ENCODE results near the gene INTS15.

The INTS15 gene

DNA sequence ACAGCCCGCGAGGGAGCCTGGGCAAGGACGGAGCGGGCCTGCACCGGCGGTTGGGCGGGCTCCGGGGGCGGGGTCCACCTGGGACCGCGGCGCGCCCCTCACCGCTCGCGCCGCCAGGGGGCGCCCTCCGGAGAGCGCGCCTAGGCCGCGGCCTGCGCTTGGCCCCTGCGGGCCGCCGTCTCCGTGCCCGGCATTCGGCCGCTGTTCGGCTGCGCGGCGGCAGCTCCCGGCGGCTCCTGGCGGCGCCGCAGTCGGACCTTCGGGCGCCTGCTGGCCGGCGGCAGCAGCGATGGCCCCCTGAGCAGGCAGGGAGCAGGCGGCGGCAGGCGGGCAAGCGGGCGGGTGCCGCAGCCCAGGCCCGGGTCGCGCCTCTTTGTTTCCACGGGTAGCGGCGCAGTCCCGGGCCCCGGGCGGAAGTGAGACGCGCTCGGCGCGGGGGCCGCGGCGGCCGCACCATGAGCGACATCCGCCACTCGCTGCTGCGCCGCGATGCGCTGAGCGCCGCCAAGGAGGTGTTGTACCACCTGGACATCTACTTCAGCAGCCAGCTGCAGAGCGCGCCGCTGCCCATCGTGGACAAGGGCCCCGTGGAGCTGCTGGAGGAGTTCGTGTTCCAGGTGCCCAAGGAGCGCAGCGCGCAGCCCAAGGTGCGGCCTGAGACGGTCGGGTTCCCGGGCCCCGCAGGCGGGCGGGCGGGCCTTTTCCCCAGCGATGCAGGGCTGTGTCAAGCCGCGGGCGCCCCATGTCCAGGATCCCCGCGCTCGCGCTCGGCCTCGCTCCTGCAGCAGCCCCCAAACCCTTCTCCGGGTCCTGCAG lies at the start of gene INTS15:
TSS of gene INTS15 (plus strand) at position 193 of the 816 bp plus-strand sequence. CDS start at position 456, 263 bp downstream.
- H3K9me3 ChIP-seq (ENCODE audit: control insufficient read depth in 5 of 5, low read length in 5 of 5): no peaks in the 10 kb centered on the region
- H3K4me3 ChIP-seq (ENCODE audit: low read depth in 1 of 5, low read length in 5 of 5): peak within 1 kb of the TSS; percentile 80 to 93 (median 88)
- H3K36me3 ChIP-seq (ENCODE audit: control insufficient read depth in 5 of 5, insufficient read depth in 5 of 5, low read length in 5 of 5): peaks cover 8 to 53% (median 41%) of the 10 kb centered on the region in 5 donors
- H3K27me3 ChIP-seq (ENCODE audit: control insufficient read depth in 5 of 5, insufficient read depth in 4 of 5, low read length in 5 of 5): no peaks in the 10 kb centered on the region
- peak within 1 kb of the TSS; percentile 28 to 91 (median 84) for H3K9ac ChIP-seq (ENCODE audit: low read length in 5 of 5)
- peak within 1 kb of the TSS; percentile 57 for H3K27ac ChIP-seq (ENCODE audit: low read depth, low read length)
- peaks cover 4 to 24% (median 16%) of the 10 kb centered on the region in 5 donors for H3K4me1 ChIP-seq (ENCODE audit: control insufficient read depth in 5 of 5, insufficient read depth in 5 of 5, low read length in 5 of 5)

DNA sequence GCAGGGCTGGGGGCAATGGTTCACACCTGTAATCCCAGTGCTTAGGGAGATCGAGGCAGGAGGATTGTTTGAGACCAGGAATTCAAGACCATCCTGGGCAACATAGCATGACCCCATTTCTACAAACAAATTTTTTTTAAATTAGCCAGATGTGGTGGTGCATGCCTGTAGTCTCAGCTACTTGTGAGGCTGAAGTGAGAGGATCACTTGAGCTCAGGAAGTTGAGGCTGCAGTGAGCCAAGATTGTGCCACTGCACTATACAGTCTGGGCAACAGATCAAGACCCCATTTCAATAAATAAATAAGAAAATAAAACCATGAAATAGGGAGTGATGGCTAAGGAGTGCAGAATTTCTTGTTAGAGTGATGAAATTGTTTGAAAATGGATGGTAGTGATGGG lies 47.5 kb upstream of the INTS15 start:
- Histone ChIP-seq H3K36me3 (ENCODE audit: control insufficient read depth in 5 of 5, insufficient read depth in 5 of 5, low read length in 5 of 5) (no peaks in the 10 kb centered on the region), H3K27ac (ENCODE audit: low read depth, low read length) (no peak overlapping the region), H3K9ac (ENCODE audit: low read length in 5 of 5) (no peak overlapping the region), H3K9me3 (ENCODE audit: control insufficient read depth in 5 of 5, low read length in 5 of 5) (no peaks in the 10 kb centered on the region), H3K4me3 (ENCODE audit: low read depth in 1 of 5, low read length in 5 of 5) (no peak overlapping the region), H3K4me1 (ENCODE audit: control insufficient read depth in 5 of 5, insufficient read depth in 5 of 5, low read length in 5 of 5) (no peaks in the 10 kb centered on the region), H3K27me3 (ENCODE audit: control insufficient read depth in 5 of 5, insufficient read depth in 4 of 5, low read length in 5 of 5) (peaks cover 4 to 25% (median 13%) of the 10 kb centered on the region in 5 donors)

GRCh38 chr7:6545398-6546126 lies 44.3 kb upstream of the INTS15 start:
- H3K9me3 ChIP-seq (ENCODE audit: control insufficient read depth in 5 of 5, low read length in 5 of 5): no peaks in the 10 kb centered on the region
- H3K36me3 ChIP-seq (ENCODE audit: control insufficient read depth in 5 of 5, insufficient read depth in 5 of 5, low read length in 5 of 5): no peaks in the 10 kb centered on the region
- no peaks in the 10 kb centered on the region for H3K4me1 ChIP-seq (ENCODE audit: control insufficient read depth in 5 of 5, insufficient read depth in 5 of 5, low read length in 5 of 5)
- peaks cover 0 to 12% (median 5%) of the 10 kb centered on the region in 5 donors for H3K27me3 ChIP-seq (ENCODE audit: control insufficient read depth in 5 of 5, insufficient read depth in 4 of 5, low read length in 5 of 5)
- no peak overlapping the region for H3K9ac ChIP-seq (ENCODE audit: low read length in 5 of 5)
- no peak overlapping the region for H3K27ac ChIP-seq (ENCODE audit: low read depth, low read length)
- H3K4me3 ChIP-seq (ENCODE audit: low read depth in 1 of 5, low read length in 5 of 5): no peak overlapping the region

GRCh38 chr7:6546498-6547251 lies 43.1 kb upstream of the INTS15 start:
- Histone ChIP-seq H3K27me3 (ENCODE audit: control insufficient read depth in 5 of 5, insufficient read depth in 4 of 5, low read length in 5 of 5) (peaks cover 0 to 7% (median 5%) of the 10 kb centered on the region in 5 donors), H3K9me3 (ENCODE audit: control insufficient read depth in 5 of 5, low read length in 5 of 5) (no peaks in the 10 kb centered on the region), H3K4me1 (ENCODE audit: control insufficient read depth in 5 of 5, insufficient read depth in 5 of 5, low read length in 5 of 5) (no peaks in the 10 kb centered on the region), H3K36me3 (ENCODE audit: control insufficient read depth in 5 of 5, insufficient read depth in 5 of 5, low read length in 5 of 5) (no peaks in the 10 kb centered on the region), H3K4me3 (ENCODE audit: low read depth in 1 of 5, low read length in 5 of 5) (no peak overlapping the region), H3K27ac (ENCODE audit: low read depth, low read length) (no peak overlapping the region), H3K9ac (ENCODE audit: low read length in 5 of 5) (no peak overlapping the region)

GRCh38 chr7:6547400-6547799 lies 42.4 kb upstream of the INTS15 start:
- peaks cover 0 to 6% (median 5%) of the 10 kb centered on the region in 5 donors for H3K27me3 ChIP-seq (ENCODE audit: control insufficient read depth in 5 of 5, insufficient read depth in 4 of 5, low read length in 5 of 5)
- H3K27ac ChIP-seq (ENCODE audit: low read depth, low read length): no peak overlapping the region
- H3K4me3 ChIP-seq (ENCODE audit: low read depth in 1 of 5, low read length in 5 of 5): no peak overlapping the region
- H3K4me1 ChIP-seq (ENCODE audit: control insufficient read depth in 5 of 5, insufficient read depth in 5 of 5, low read length in 5 of 5): no peaks in the 10 kb centered on the region
- H3K9me3 ChIP-seq (ENCODE audit: control insufficient read depth in 5 of 5, low read length in 5 of 5): no peaks in the 10 kb centered on the region
- no peak overlapping the region for H3K9ac ChIP-seq (ENCODE audit: low read length in 5 of 5)
- no peaks in the 10 kb centered on the region for H3K36me3 ChIP-seq (ENCODE audit: control insufficient read depth in 5 of 5, insufficient read depth in 5 of 5, low read length in 5 of 5)

GRCh38 chr7:6551016-6551511 lies 38.8 kb upstream of the INTS15 start, which contains the start of gene GRID2IP:
GRID2IP (minus strand) TSS chr7:6551461; CDS start chr7:6551436, 25 bp downstream.
- Histone ChIP-seq H3K36me3 (ENCODE audit: control insufficient read depth in 5 of 5, insufficient read depth in 5 of 5, low read length in 5 of 5) (no peaks in the 10 kb centered on the region), H3K4me1 (ENCODE audit: control insufficient read depth in 5 of 5, insufficient read depth in 5 of 5, low read length in 5 of 5) (no peaks in the 10 kb centered on the region), H3K27me3 (ENCODE audit: control insufficient read depth in 5 of 5, insufficient read depth in 4 of 5, low read length in 5 of 5) (peaks cover 0 to 3% (median 0%) of the 10 kb centered on the region in 5 donors), H3K9ac (ENCODE audit: low read length in 5 of 5) (no peak within 1 kb of the TSS), H3K27ac (ENCODE audit: low read depth, low read length) (no peak within 1 kb of the TSS), H3K4me3 (ENCODE audit: low read depth in 1 of 5, low read length in 5 of 5) (no peak within 1 kb of the TSS), H3K9me3 (ENCODE audit: control insufficient read depth in 5 of 5, low read length in 5 of 5) (no peaks in the 10 kb centered on the region)

GRCh38 chr7:6553448-6554044 lies 36.3 kb upstream of the INTS15 start:
- H3K27me3 ChIP-seq (ENCODE audit: control insufficient read depth in 5 of 5, insufficient read depth in 4 of 5, low read length in 5 of 5): peaks cover 0 to 2% (median 0%) of the 10 kb centered on the region in 5 donors
- H3K27ac ChIP-seq (ENCODE audit: low read depth, low read length): no peak overlapping the region
- H3K9ac ChIP-seq (ENCODE audit: low read length in 5 of 5): no peak overlapping the region
- no peak overlapping the region for H3K4me3 ChIP-seq (ENCODE audit: low read depth in 1 of 5, low read length in 5 of 5)
- no peaks in the 10 kb centered on the region for H3K36me3 ChIP-seq (ENCODE audit: control insufficient read depth in 5 of 5, insufficient read depth in 5 of 5, low read length in 5 of 5)
- no peaks in the 10 kb centered on the region for H3K4me1 ChIP-seq (ENCODE audit: control insufficient read depth in 5 of 5, insufficient read depth in 5 of 5, low read length in 5 of 5)
- no peaks in the 10 kb centered on the region for H3K9me3 ChIP-seq (ENCODE audit: control insufficient read depth in 5 of 5, low read length in 5 of 5)

DNA sequence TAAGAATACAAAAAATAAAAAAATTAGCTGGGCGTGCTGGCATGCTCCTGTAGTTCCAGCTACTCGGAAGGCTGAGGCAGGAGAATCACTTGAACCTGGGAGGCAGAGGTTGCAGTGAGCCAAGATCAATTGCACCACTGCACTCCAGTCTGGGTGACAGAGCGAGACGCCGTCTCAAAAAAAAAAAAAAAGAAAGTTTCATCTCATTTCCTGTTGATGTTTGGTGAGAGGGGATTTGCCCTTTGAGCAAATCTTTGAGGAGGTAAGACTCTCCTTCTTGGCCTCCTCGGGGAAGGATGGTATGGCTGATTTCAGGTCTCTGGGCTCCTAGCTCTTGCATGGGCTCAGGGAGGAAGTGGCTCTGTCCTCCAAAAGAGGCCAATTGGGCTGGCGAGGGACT lies 35.0 kb upstream of the INTS15 start:
- Histone ChIP-seq H3K27ac (ENCODE audit: low read depth, low read length) (no peak overlapping the region), H3K4me1 (ENCODE audit: control insufficient read depth in 5 of 5, insufficient read depth in 5 of 5, low read length in 5 of 5) (no peaks in the 10 kb centered on the region), H3K9ac (ENCODE audit: low read length in 5 of 5) (no peak overlapping the region), H3K36me3 (ENCODE audit: control insufficient read depth in 5 of 5, insufficient read depth in 5 of 5, low read length in 5 of 5) (no peaks in the 10 kb centered on the region), H3K4me3 (ENCODE audit: low read depth in 1 of 5, low read length in 5 of 5) (no peak overlapping the region), H3K27me3 (ENCODE audit: control insufficient read depth in 5 of 5, insufficient read depth in 4 of 5, low read length in 5 of 5) (peaks cover 0 to 2% (median 0%) of the 10 kb centered on the region in 5 donors), H3K9me3 (ENCODE audit: control insufficient read depth in 5 of 5, low read length in 5 of 5) (no peaks in the 10 kb centered on the region)

- Histone ChIP-seq H3K27me3 (ENCODE audit: control insufficient read depth in 5 of 5, insufficient read depth in 4 of 5, low read length in 5 of 5) (peaks cover 0 to 2% (median 0%) of the 10 kb centered on the region in 5 donors), H3K36me3 (ENCODE audit: control insufficient read depth in 5 of 5, insufficient read depth in 5 of 5, low read length in 5 of 5) (no peaks in the 10 kb centered on the region), H3K27ac (ENCODE audit: low read depth, low read length) (no peak overlapping the region), H3K9ac (ENCODE audit: low read length in 5 of 5) (no peak overlapping the region), H3K9me3 (ENCODE audit: control insufficient read depth in 5 of 5, low read length in 5 of 5) (no peaks in the 10 kb centered on the region), H3K4me1 (ENCODE audit: control insufficient read depth in 5 of 5, insufficient read depth in 5 of 5, low read length in 5 of 5) (no peaks in the 10 kb centered on the region), H3K4me3 (ENCODE audit: low read depth in 1 of 5, low read length in 5 of 5) (no peak overlapping the region)
These were observed 33.6 kb upstream of the INTS15 start for GRCh38 chr7:6556196-6556595.
